Heart right ventricle (tissue), 16 donors: ENCODE measurements around the gene HRCT1. TPM values are rescaled to one million over a fixed set of nuclear protein-coding genes. Genes with fewer than 3 reads are reported as not detected.
A peak's percentile ranks its signal among the peaks of the same experiment; 100 is the strongest.

Experiments
- ATAC-seq, 8 donors: fragments of 200-7000 bp; cut with Tn5 transposase; one replicate each; pipeline ENCODE4 v1.9.1; 2020; ENCODE audit warnings: mild to moderate bottlenecking in 8 of 8, moderate library complexity in 8 of 8, moderate number of reproducible peaks in 1 of 8
- DNase-seq, 2 donors: peaks; one replicate each; pipeline ENCODE4 v3.0.0-alpha.2; 2020
- H3K27ac ChIP-seq, 10 donors: fragments of 200-600 bp; sonication (generic) in 2 of 10; one replicate each; pipeline versions ENCODE4 v1.5.0 to v1.8.0; 2020 to 2022; ENCODE audit warnings: mild to moderate bottlenecking in 3 of 10
- H3K27me3 ChIP-seq, 7 donors: fragments of 200-600 bp; one replicate each; pipeline ENCODE4 v1.8.0; 2021 to 2022; ENCODE audit warnings: mild to moderate bottlenecking in 2 of 7
- H3K36me3 ChIP-seq, 9 donors: fragments of 200-600 bp; sonication (generic) in 1 of 9; one replicate each; pipeline versions ENCODE4 v1.5.0 to v1.8.0; 2020 to 2022; ENCODE audit warnings: mild to moderate bottlenecking in 2 of 9
- H3K4me1 ChIP-seq, 9 donors: fragments of 200-600 bp; sonication (generic) in 1 of 9; one replicate each; pipeline versions ENCODE4 v1.5.0 to v1.8.0; 2020 to 2022; ENCODE audit warnings: mild to moderate bottlenecking in 4 of 9
- H3K4me3 ChIP-seq, 10 donors: fragments of 200-600 bp; sonication (generic) in 2 of 10; one replicate each; pipeline versions ENCODE4 v1.5.0 to v1.8.0; 2020 to 2022; ENCODE audit warnings: mild to moderate bottlenecking in 7 of 10, moderate library complexity in 2 of 10
- H3K9me3 ChIP-seq, 11 donors: fragments of 200-600 bp in 10 of 11; sonication (generic) in 2 of 11; one replicate each; pipeline versions ENCODE4 v1.5.0 to v1.8.0; 2013 to 2022; ENCODE audit warnings: mild to moderate bottlenecking in 2 of 11, control low read depth in 1 of 11, moderate library complexity in 1 of 11
- WGBS, 2 donors: extraction: QIAGEN DNeasy Blood & Tissue Kit; methylation state at CpG; one replicate each; pipeline ENCODE4 v1.1.7; 2013; ENCODE audit warnings: inconsistent platforms in 1 of 2; 5-methylcytosine and 5-hydroxymethylcytosine counted together
- intact Hi-C, 10 donors: fragments of 100-400 bp; cut with DNase I; formaldehyde crosslinking; loops; one replicate each; pipeline versions ENCODE4 v1.11.1 to v1.14.2; 2022
- polyA plus RNA-seq, 2 donors: library from polyadenylated mRNA; stranded (reverse); fragments of 200-250 nt; gene quantifications; one replicate each; pipeline ENCODE4 v1.2.3, GENCODE V29; 2013
- total RNA-seq, 10 donors: library from RNA; stranded (reverse); fragmentation: NEBNext Ultra II Directional in 3 of 10; extraction: Animal tissue kit (Norgen Biotek cat#: 25700) in 3 of 10; gene quantifications; one replicate each; pipeline versions ENCODE4 v1.2.1 to v1.2.4, GENCODE V29; 2021 to 2023
- TF ChIP-seq, protein P1 (sequence below), 9 donors: fragments of 200-600 bp; sonication (generic) in 2 of 9; IDR thresholded peaks; one replicate each; pipeline versions ENCODE4 v1.5.0 to v1.8.0; 2021 to 2022; ENCODE audit warnings: antibody characterized with exemption in 9 of 9, mild to moderate bottlenecking in 5 of 9, moderate library complexity in 1 of 9
- donor health status: Arrhythmogenic right ventricular cardiomyopathy.
- donor health status: ischemic (EF 13 %, LVEDD 7.1; RV severe dilation, severe dysfunction).
- donor health status: healthy with polysubstance abuse.
- donor health status: DM: no; HTN: yes; CAD: no.
- donor health status: DM: no; HTN: no; CAD: no.
- donor health status: ischemic (EF 25% LVEDD 6.9; RV normal size, moderate dysfunction).
- donor health status: ischemic (EF 25% LVEDD 5.7; RV mildly dilated, moderate dysfunction).
- donor health status: healthy.
- donor health status: DM: yes; HTN: yes; CAD: no.
- donor health status: Ischemic cardiomyopathy.
- donor health status: ischemic (EF 35%, LVEDD 5.7; RV mildly dilated, moderate dysfunction).
- donor health status: nonischemic (EF 11% LVEDD 7.7; RV severe dilation, severe dysfunction).
- donor health status: DM: yes; HTN: yes; CAD: no.
- donor health status: PGD.
- donor health status: ischemic (EF 29% LVEDD 5.4; RV normal size, mild dysfunction).
- donor health status: nonischemic (EF 23%, LVEDD 6.1; RV moderate dilation, normal function).

HRCT1 gene
- total and polyA plus RNA-seq, 12 donors = 1.5 to 13.9 (median 3.2) TPM

DNA sequence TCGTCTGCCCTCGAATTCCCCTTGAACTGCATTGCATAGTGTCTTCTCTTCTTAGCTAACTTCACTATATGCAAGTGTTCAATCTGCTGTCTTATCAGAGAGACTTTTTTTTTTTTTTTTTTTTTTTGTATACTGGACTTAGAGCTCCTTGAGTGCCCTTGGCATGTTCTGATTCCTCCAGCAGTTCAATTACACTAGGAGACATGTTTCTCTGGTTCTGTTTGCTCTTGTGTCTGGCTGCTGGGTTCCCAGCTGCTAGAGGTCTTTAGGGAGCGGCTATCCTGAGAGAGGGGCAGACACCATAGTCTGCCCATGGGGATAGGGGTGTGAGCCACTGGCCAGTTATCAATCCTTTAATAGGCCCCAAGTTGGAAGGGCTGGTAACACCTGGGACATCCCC is 38.8 kb downstream of the HRCT1 start:
- no peak for DNase-seq
- 55 to 90% methylated on average over 3 of the region's 3 CpGs for WGBS, 2 donors
- TF ChIP-seq, protein P1, sequence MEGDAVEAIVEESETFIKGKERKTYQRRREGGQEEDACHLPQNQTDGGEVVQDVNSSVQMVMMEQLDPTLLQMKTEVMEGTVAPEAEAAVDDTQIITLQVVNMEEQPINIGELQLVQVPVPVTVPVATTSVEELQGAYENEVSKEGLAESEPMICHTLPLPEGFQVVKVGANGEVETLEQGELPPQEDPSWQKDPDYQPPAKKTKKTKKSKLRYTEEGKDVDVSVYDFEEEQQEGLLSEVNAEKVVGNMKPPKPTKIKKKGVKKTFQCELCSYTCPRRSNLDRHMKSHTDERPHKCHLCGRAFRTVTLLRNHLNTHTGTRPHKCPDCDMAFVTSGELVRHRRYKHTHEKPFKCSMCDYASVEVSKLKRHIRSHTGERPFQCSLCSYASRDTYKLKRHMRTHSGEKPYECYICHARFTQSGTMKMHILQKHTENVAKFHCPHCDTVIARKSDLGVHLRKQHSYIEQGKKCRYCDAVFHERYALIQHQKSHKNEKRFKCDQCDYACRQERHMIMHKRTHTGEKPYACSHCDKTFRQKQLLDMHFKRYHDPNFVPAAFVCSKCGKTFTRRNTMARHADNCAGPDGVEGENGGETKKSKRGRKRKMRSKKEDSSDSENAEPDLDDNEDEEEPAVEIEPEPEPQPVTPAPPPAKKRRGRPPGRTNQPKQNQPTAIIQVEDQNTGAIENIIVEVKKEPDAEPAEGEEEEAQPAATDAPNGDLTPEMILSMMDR (IDR thresholded peaks at IDR 0.05) = no peak
- Histone ChIP-seq H3K4me3 (no peak overlapping the region), H3K27ac (peak overlapping the region in 8 of 10 donors; percentile 48 to 77 (median 73)), H3K4me1 (peaks cover 0 to 47% (median 26%) of the 10 kb centered on the region in 9 donors), H3K9me3 (no peaks in the 10 kb centered on the region), H3K36me3 (peaks cover 0 to 7% (median 0%) of the 10 kb centered on the region in 9 donors), H3K27me3 (no peaks in the 10 kb centered on the region)
- intact Hi-C loops = loop anchor here (1.0 to 5.0 kb wide), 6 partner anchors 38 to 154 kb away; partner anchors contain the start of genes HRCT1 (in 2 of the 10) and NPR2 (in 1 of the 10)
- ATAC-seq = peak in 2 of 8 donors; percentile 19 to 51

DNA sequence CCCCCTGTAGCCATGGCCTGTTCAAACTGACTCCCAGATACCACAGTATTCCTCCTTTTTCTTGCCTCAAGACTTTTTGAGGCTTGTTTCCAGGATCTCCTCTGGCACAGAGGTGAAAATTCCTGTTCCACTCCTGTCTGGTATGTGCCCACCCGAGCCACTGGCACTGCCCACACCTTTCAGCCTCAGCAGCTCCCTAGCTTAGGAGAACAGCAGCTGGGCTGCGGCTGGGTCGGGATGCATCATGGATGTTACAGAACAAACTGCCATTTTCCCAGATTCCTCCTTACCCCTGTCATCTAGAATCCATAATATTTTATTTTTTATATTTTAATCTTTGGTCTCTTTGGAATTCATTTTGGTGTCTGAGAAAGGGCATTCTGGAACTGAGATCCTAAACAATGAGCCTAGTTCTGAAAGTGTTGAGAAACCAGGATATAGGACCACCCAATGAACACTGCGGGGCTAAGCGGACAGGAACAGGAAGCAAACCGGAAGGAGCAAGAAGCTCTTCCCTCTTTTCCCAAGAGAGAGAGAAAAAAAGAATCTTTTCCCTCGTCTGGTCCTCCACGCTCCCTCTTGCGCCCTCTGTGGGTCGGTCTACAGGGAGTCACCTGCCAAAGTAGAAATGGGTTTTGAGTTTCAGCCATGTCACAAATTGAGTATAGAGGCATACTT is 39.5 kb downstream of the HRCT1 start:
- Histone ChIP-seq H3K27ac (peak overlapping the region in 9 of 10 donors; percentile 48 to 77 (median 73)), H3K27me3 (no peaks in the 10 kb centered on the region), H3K4me1 (peaks cover 0 to 47% (median 26%) of the 10 kb centered on the region in 9 donors), H3K36me3 (peaks cover 0 to 7% (median 0%) of the 10 kb centered on the region in 9 donors), H3K9me3 (no peaks in the 10 kb centered on the region), H3K4me3 (peak overlapping the region in 6 of 10 donors; percentile 7 to 30 (median 18))
- TF ChIP-seq, protein P1 (IDR thresholded peaks at IDR 0.05) = peak; percentile 75 to 96 (median 86)
- intact Hi-C loops = loop anchor here in 9 of 10 donors (1.0 to 2.0 kb wide), 5 partner anchors 39 to 155 kb away; partner anchors contain the start of genes HRCT1 (in 2 of the 9) and NPR2 (in 1 of the 9)
- 26 to 28% methylated on average over 10 of the region's 10 CpGs for WGBS, 2 donors
- DNase-seq (peak; percentile 85 to 86), ATAC-seq (peak; percentile 75 to 85 (median 80))

DNA sequence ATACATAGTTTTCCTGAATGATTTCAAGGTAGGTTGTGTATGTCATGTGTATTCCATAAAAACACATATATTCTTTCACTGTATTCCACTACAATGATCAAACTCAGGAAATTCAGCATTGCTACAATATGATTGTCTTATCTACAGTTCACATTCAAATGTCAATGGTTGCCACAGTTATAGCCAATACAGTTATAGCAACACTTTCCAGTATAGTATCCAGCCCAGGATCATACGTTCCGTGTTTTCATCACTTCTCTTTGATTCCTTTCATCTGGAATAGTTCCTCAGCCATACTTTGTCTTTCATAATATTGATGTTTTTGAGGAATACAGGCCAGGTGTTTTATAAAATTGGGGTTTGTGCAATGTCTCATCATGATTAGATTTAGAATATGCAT is 42.4 kb downstream of the HRCT1 start:
- Histone ChIP-seq H3K27ac (peak overlapping the region in 7 of 10 donors; percentile 3 to 80 (median 44)), H3K27me3 (no peaks in the 10 kb centered on the region), H3K36me3 (no peaks in the 10 kb centered on the region), H3K9me3 (no peaks in the 10 kb centered on the region), H3K4me1 (peaks cover 0 to 55% (median 26%) of the 10 kb centered on the region in 9 donors), H3K4me3 (no peak overlapping the region)
- TF ChIP-seq, protein P1 (IDR thresholded peaks at IDR 0.05) = no peak
- ATAC-seq = no peak
- WGBS, 2 donors = 58 to 66% methylated on average over 2 of the region's 2 CpGs
- no peak for DNase-seq
- intact Hi-C loops = no loop called here

DNA sequence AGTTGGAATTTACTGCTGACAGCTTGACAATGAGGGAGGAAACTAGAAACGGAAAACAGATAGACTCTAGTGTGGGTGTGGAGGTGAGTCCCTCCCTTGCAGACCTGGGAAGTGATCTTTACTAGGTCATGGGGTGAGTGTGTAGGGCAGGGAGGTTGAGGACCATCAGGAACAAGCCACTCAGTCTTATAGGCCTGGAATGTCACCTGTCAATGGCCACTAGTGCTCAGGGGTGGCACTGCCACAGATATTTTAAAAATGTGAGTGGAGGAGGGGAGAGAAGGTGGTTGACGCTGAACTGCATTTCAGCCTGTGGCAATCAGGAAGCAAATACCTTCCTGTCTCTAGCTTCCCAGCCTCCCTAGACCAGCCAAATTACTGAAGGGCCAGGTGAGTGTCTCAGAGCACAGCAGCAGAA is 42.9 kb downstream of the HRCT1 start:
- WGBS, 2 donors = 37 to 45% methylated on average over 2 of the region's 2 CpGs
- no peaks in the 10 kb centered on the region for H3K27me3 ChIP-seq
- peak overlapping the region in 7 of 10 donors; percentile 3 to 80 (median 44) for H3K27ac ChIP-seq
- TF ChIP-seq, protein P1 (IDR thresholded peaks at IDR 0.05) = no peak
- H3K9me3 ChIP-seq = no peaks in the 10 kb centered on the region
- no peaks in the 10 kb centered on the region for H3K36me3 ChIP-seq
- peaks cover 0 to 55% (median 26%) of the 10 kb centered on the region in 9 donors for H3K4me1 ChIP-seq
- ATAC-seq (peak in 3 of 8 donors; percentile 23 to 60 (median 43)), DNase-seq (no peak)
- no peak overlapping the region for H3K4me3 ChIP-seq
- intact Hi-C loops = no loop called here
